Activated CD8-positive, alpha-beta T cell treated with anti-CD3 and anti-CD28 coated beads for 36 hours (primary cell): ENCODE data around the gene ARHGAP26. TPM values are rescaled to one million over a fixed set of nuclear protein-coding genes. Genes with fewer than 3 reads are reported as not detected.

ENCODE experiments used
- ATAC-seq: fragments of 200-7000 bp; cut with Tn5 transposase; one replicate; pipeline ENCODE4 v1.10.0; 2021; ENCODE audit warnings: mild to moderate bottlenecking, moderate library complexity
- CTCF ChIA-PET: fragments of 350-600 bp; sonication (Branson Sonifier 250); formaldehyde crosslinking; loops from one replicate; lab custom pipeline; 2021; ENCODE audit warnings: antibody characterized with exemption; lab: Charles Lee
- POLR2A ChIA-PET: fragments of 350-600 bp; sonication (Branson Sonifier 250); formaldehyde crosslinking; loops from one replicate; lab custom pipeline; 2021; ENCODE audit warnings: antibody characterized with exemption; lab: Charles Lee
- DNase-seq: peaks from one replicate; pipeline ENCODE4 v3.0.0-alpha.2; 2020
- H3K27ac Mint-ChIP-seq: one replicate; pipeline ENCODE4 v1.8.0; 2021; ENCODE audit warnings: mild to moderate bottlenecking, mixed read lengths
- H3K27me3 Mint-ChIP-seq: one replicate; pipeline ENCODE4 v1.8.0; 2021; ENCODE audit warnings: mixed read lengths
- H3K36me3 Mint-ChIP-seq: one replicate; pipeline ENCODE4 v1.8.0; 2021; ENCODE audit warnings: low read depth, mixed read lengths
- H3K4me1 Mint-ChIP-seq: one replicate; pipeline ENCODE4 v1.8.0; 2021; ENCODE audit warnings: low read depth, mixed read lengths
- H3K4me3 Mint-ChIP-seq: one replicate; pipeline ENCODE4 v1.8.0; 2021; ENCODE audit warnings: mild to moderate bottlenecking, moderate library complexity, mixed read lengths
- H3K9me3 Mint-ChIP-seq: one replicate; pipeline ENCODE4 v1.8.0; 2021; ENCODE audit warnings: mixed read lengths
- CTCF ChIP-seq: fragments of 200-600 bp; IDR thresholded peaks from one replicate; pipeline ENCODE4 v1.8.0; 2022; ENCODE audit warnings: antibody characterized with exemption, mild to moderate bottlenecking
- intact Hi-C: fragments of 100-400 bp; cut with micrococcal nuclease; formaldehyde crosslinking; loops from one replicate; pipeline ENCODE4 v1.10.0; 2022
- total RNA-seq, 2 experiments: library from RNA; stranded (reverse); gene quantifications; one replicate each; pipeline ENCODE4 v1.2.3, GENCODE V29; 2021

ARHGAP26 gene
- total RNA-seq, 2 experiments from 2014 or later = 12.7 to 18.0 TPM

GRCh38 chr5:142798099-142798770, 28.1 kb downstream of the ARHGAP26 start:
- peak; percentile 25 for ATAC-seq
- Mint-ChIP-seq H3K36me3 (peaks cover 2% of the 10 kb centered on the region), H3K27me3 (no peaks in the 10 kb centered on the region), H3K27ac (peak overlapping the region; percentile 93), H3K4me3 (peak overlapping the region; percentile 50), H3K9me3 (no peaks in the 10 kb centered on the region), H3K4me1 (peaks cover 78% of the 10 kb centered on the region)
- intact Hi-C loops = loop anchor here (2.0 kb wide), 1 partner anchor 13 kb away; no protein-coding TSS in a partner anchor
- ChIA-PET CTCF (interaction anchor here (0.7 to 5.5 kb wide), 10 partner anchors 12 to 81 kb away, joined by 3 to 64 read pairs (median 6); partner anchors contain the start of gene ARHGAP26), POLR2A (interaction anchor here (0.8 to 4.7 kb wide), 8 partner anchors 10 to 45 kb away, joined by 3 to 64 read pairs (median 4); partner anchors contain the start of gene ARHGAP26)
- TF ChIP-seq CTCF = no peak
- peak; percentile 51 for DNase-seq

- peak overlapping the region; percentile 70 for H3K4me3 Mint-ChIP-seq
- H3K9me3 Mint-ChIP-seq = no peaks in the 10 kb centered on the region
- ATAC-seq (peak; percentile 78), DNase-seq (peak; percentile 74)
- peaks cover 71% of the 10 kb centered on the region for H3K4me1 Mint-ChIP-seq
- peak overlapping the region; percentile 93 for H3K27ac Mint-ChIP-seq
- H3K27me3 Mint-ChIP-seq = no peaks in the 10 kb centered on the region
- POLR2A ChIA-PET = interaction anchor here (0.8 to 4.7 kb wide), 7 partner anchors 13 to 59 kb away, joined by 3 to 64 read pairs (median 10); partner anchors contain the start of gene ARHGAP26
- intact Hi-C loops = loop anchor here (1.0 kb wide), 1 partner anchor 21 kb away; no protein-coding TSS in a partner anchor
- peaks cover 2% of the 10 kb centered on the region for H3K36me3 Mint-ChIP-seq
- no peak for TF ChIP-seq CTCF
- CTCF ChIA-PET = interaction anchor here (0.9 to 5.5 kb wide), 10 partner anchors 8 to 63 kb away, joined by 3 to 64 read pairs (median 4); partner anchors contain the start of gene ARHGAP26
These were observed 30.8 kb downstream of the ARHGAP26 start for GRCh38 chr5:142800776-142801494.

GRCh38 chr5:142801495-142801871, 31.3 kb downstream of the ARHGAP26 start:
- H3K36me3 Mint-ChIP-seq = peaks cover 2% of the 10 kb centered on the region
- DNase-seq (no peak), ATAC-seq (no peak)
- intact Hi-C loops = loop anchor here (1.0 kb wide), 1 partner anchor 21 kb away; no protein-coding TSS in a partner anchor
- no peak for TF ChIP-seq CTCF
- POLR2A ChIA-PET = interaction anchor here (0.8 to 4.7 kb wide), 5 partner anchors 17 to 60 kb away, joined by 3 to 64 read pairs (median 18); partner anchors contain the start of gene ARHGAP26
- peaks cover 68% of the 10 kb centered on the region for H3K4me1 Mint-ChIP-seq
- H3K9me3 Mint-ChIP-seq = no peaks in the 10 kb centered on the region
- H3K4me3 Mint-ChIP-seq = peak overlapping the region; percentile 70
- no peaks in the 10 kb centered on the region for H3K27me3 Mint-ChIP-seq
- peak overlapping the region; percentile 93 for H3K27ac Mint-ChIP-seq
- CTCF ChIA-PET = interaction anchor here (1.4 to 5.5 kb wide), 6 partner anchors 8 to 30 kb away, joined by 3 to 64 read pairs (median 4); partner anchors contain the start of gene ARHGAP26

- CTCF ChIA-PET = interaction anchor here (1.1 kb wide), 1 partner anchor 9 kb away, joined by 3 read pairs; no protein-coding TSS in a partner anchor
- no peak for TF ChIP-seq CTCF
- POLR2A ChIA-PET = no interaction called here
- Mint-ChIP-seq H3K36me3 (peaks cover 2% of the 10 kb centered on the region), H3K27me3 (no peaks in the 10 kb centered on the region), H3K27ac (no peak overlapping the region), H3K4me3 (no peak overlapping the region), H3K4me1 (peaks cover 54% of the 10 kb centered on the region), H3K9me3 (no peaks in the 10 kb centered on the region)
- DNase-seq (no peak), ATAC-seq (no peak)
- intact Hi-C loops = no loop called here
These were observed 33.4 kb downstream of the ARHGAP26 start for GRCh38 chr5:142803428-142804125.
